Karpas-422 (cell line): ENCODE data around the gene ADGRG1. TPM values are rescaled to one million over a fixed set of nuclear protein-coding genes. Genes with fewer than 3 reads are reported as not detected.

Source experiments
- DNase-seq: peaks from one replicate; pipeline ENCODE4 v3.0.0-alpha.2; 2015
- H2AFZ ChIP-seq: fragments of 200-600 bp; sonication (generic); 2 replicates; pipeline ENCODE4 v1.6.1; 2014; ENCODE audit warnings: antibody characterized with exemption, low read length, mixed read lengths
- H3K27ac ChIP-seq: fragments of 200-600 bp; sonication (generic); 2 replicates; pipeline ENCODE4 v1.5.1; 2014; ENCODE audit warnings: mild to moderate bottlenecking, low read length, moderate library complexity
- H3K27me3 ChIP-seq: fragments of 200-600 bp; sonication (generic); 2 replicates; pipeline ENCODE4 v1.6.1; 2014; ENCODE audit warnings: low read length, mixed read lengths
- H3K36me3 ChIP-seq: fragments of 200-600 bp; sonication (generic); 2 replicates; pipeline ENCODE4 v1.6.1; 2014; ENCODE audit warnings: low read length, mixed read lengths; ENCODE audit not compliant: insufficient read depth
- H3K4me1 ChIP-seq: fragments of 200-600 bp; sonication (generic); 2 replicates; pipeline ENCODE4 v1.6.1; 2014; ENCODE audit warnings: mild to moderate bottlenecking, low read length, mixed read lengths
- H3K4me2 ChIP-seq: fragments of 200-600 bp; sonication (generic); 2 replicates; pipeline ENCODE4 v1.6.1; 2014; ENCODE audit warnings: low read length, low read depth, mild to moderate bottlenecking; ENCODE audit not compliant: poor library complexity, severe bottlenecking
- H3K4me3 ChIP-seq: fragments of 200-600 bp; sonication (generic); 2 replicates; pipeline ENCODE4 v1.5.1; 2014; ENCODE audit warnings: mild to moderate bottlenecking, antibody characterized with exemption, low read length, mixed read lengths
- H3K79me2 ChIP-seq: fragments of 200-600 bp; sonication (generic); 2 replicates; pipeline ENCODE4 v1.6.1; 2014; ENCODE audit warnings: mild to moderate bottlenecking, low read length, mixed read lengths
- H3K9ac ChIP-seq: fragments of 200-600 bp; sonication (generic); 2 replicates; pipeline ENCODE4 v1.6.0; 2014; ENCODE audit warnings: low read length
- H3K9me2 ChIP-seq: fragments of 200-600 bp; sonication (generic), shearing (Covaris generic); replicated peaks from 2 replicates; pipeline ENCODE4 v1.6.0; 2014; ENCODE audit warnings: mild to moderate bottlenecking, low read length, moderate library complexity; ENCODE audit not compliant: insufficient read depth
- H3K9me3 ChIP-seq: fragments of 300-700, 200-600 bp; sonication (generic); 2 replicates; pipeline ENCODE4 v1.6.1; 2014; ENCODE audit warnings: low read length, mixed read lengths
- H4K20me1 ChIP-seq: fragments of 200-600 bp; sonication (generic); 2 replicates; pipeline ENCODE4 v1.6.1; 2014; ENCODE audit warnings: mild to moderate bottlenecking, antibody characterized with exemption, low read length, low read depth; ENCODE audit not compliant: insufficient read depth
- total RNA-seq: library from RNA; depleted of rRNA; stranded (reverse); fragments of >200 nt; shearing (Covaris generic); gene quantifications from 2 replicates; pipeline ENCODE4 v1.2.3, GENCODE V29; 2014; ENCODE audit warnings: low replicate concordance

ADGRG1 gene
- total RNA-seq, 1 experiment from 2014 or later, result not detected

- no peak overlapping the region for H3K4me3 ChIP-seq
- H4K20me1 ChIP-seq, result no peaks in the 10 kb centered on the region; the same call in 1 of the 2 replicates
- H3K27ac ChIP-seq, result no peak overlapping the region
- no peaks in the 10 kb centered on the region for H3K9me2 ChIP-seq
- H3K79me2 ChIP-seq, result no peaks in the 10 kb centered on the region
- H3K9me3 ChIP-seq, result no peaks in the 10 kb centered on the region
- H3K27me3 ChIP-seq, result no peaks in the 10 kb centered on the region
- H3K4me1 ChIP-seq, result no peaks in the 10 kb centered on the region
- H3K4me2 ChIP-seq, result no peak overlapping the region
- H2AFZ ChIP-seq, result no peak overlapping the region
- H3K9ac ChIP-seq, result no peak overlapping the region
- no peak for DNase-seq
- H3K36me3 ChIP-seq, result no peaks in the 10 kb centered on the region
These were observed 5.1 kb downstream of the ADGRG1 start for GRCh38 chr16:57633383-57634064.

GRCh38 chr16:57634171-57634570, 5.7 kb downstream of the ADGRG1 start:
- no peak overlapping the region for H3K27ac ChIP-seq
- H3K9me2 ChIP-seq, result no peaks in the 10 kb centered on the region
- H3K36me3 ChIP-seq, result no peaks in the 10 kb centered on the region
- no peak overlapping the region for H3K4me3 ChIP-seq
- no peaks in the 10 kb centered on the region for H3K27me3 ChIP-seq
- no peak overlapping the region for H2AFZ ChIP-seq
- no peak overlapping the region for H3K4me2 ChIP-seq
- no peak for DNase-seq
- H3K4me1 ChIP-seq, result no peaks in the 10 kb centered on the region
- no peaks in the 10 kb centered on the region for H3K9me3 ChIP-seq
- no peak overlapping the region for H3K9ac ChIP-seq
- H3K79me2 ChIP-seq, result no peaks in the 10 kb centered on the region
- no peaks in the 10 kb centered on the region; the same call in 1 of the 2 replicates for H4K20me1 ChIP-seq

GRCh38 chr16:57635266-57636097, 7.1 kb downstream of the ADGRG1 start:
- no peaks in the 10 kb centered on the region for H3K9me3 ChIP-seq
- no peak overlapping the region for H3K9ac ChIP-seq

GRCh38 chr16:57636184-57636583, 7.8 kb downstream of the ADGRG1 start:
- H3K9me3 ChIP-seq, result no peaks in the 10 kb centered on the region
- no peaks in the 10 kb centered on the region for H3K79me2 ChIP-seq
- H3K9ac ChIP-seq, result no peak overlapping the region
- H3K36me3 ChIP-seq, result no peaks in the 10 kb centered on the region
- no peak overlapping the region for H3K4me2 ChIP-seq
- no peaks in the 10 kb centered on the region for H3K9me2 ChIP-seq
- no peak overlapping the region for H2AFZ ChIP-seq
- H3K4me1 ChIP-seq, result no peaks in the 10 kb centered on the region
- DNase-seq, result no peak
- no peak overlapping the region for H3K27ac ChIP-seq
- no peaks in the 10 kb centered on the region; the same call in 1 of the 2 replicates for H4K20me1 ChIP-seq
- no peaks in the 10 kb centered on the region for H3K27me3 ChIP-seq
- no peak overlapping the region for H3K4me3 ChIP-seq

More at GRCh38 chr16:57635266-57636097, 7.1 kb downstream of the ADGRG1 start:
- H2AFZ ChIP-seq, result no peak overlapping the region
- no peaks in the 10 kb centered on the region for H3K36me3 ChIP-seq
- no peaks in the 10 kb centered on the region for H3K79me2 ChIP-seq
- H3K27ac ChIP-seq, result no peak overlapping the region
- H4K20me1 ChIP-seq, result no peaks in the 10 kb centered on the region; the same call in 1 of the 2 replicates
- no peaks in the 10 kb centered on the region for H3K9me2 ChIP-seq
- no peaks in the 10 kb centered on the region for H3K27me3 ChIP-seq
- H3K4me3 ChIP-seq, result no peak overlapping the region
- H3K4me2 ChIP-seq, result no peak overlapping the region
- no peaks in the 10 kb centered on the region for H3K4me1 ChIP-seq
- no peak for DNase-seq

GRCh38 chr16:57637020-57637419, 8.6 kb downstream of the ADGRG1 start:
- no peak overlapping the region for H3K27ac ChIP-seq
- H3K27me3 ChIP-seq, result no peaks in the 10 kb centered on the region
- H3K9ac ChIP-seq, result no peak overlapping the region
- H4K20me1 ChIP-seq, result no peaks in the 10 kb centered on the region; the same call in 1 of the 2 replicates
- H3K36me3 ChIP-seq, result no peaks in the 10 kb centered on the region
- no peaks in the 10 kb centered on the region for H3K79me2 ChIP-seq
- no peaks in the 10 kb centered on the region for H3K4me1 ChIP-seq
- no peaks in the 10 kb centered on the region for H3K9me2 ChIP-seq
- H2AFZ ChIP-seq, result no peak overlapping the region
- H3K9me3 ChIP-seq, result no peaks in the 10 kb centered on the region
- DNase-seq, result no peak
- no peak overlapping the region for H3K4me3 ChIP-seq
- no peak overlapping the region for H3K4me2 ChIP-seq

- Histone ChIP-seq H3K79me2 (no peaks in the 10 kb centered on the region), H3K27ac (no peak overlapping the region), H3K4me2 (no peak overlapping the region)
These were observed 9.0 kb downstream of the ADGRG1 start for GRCh38 chr16:57637424-57637823.

GRCh38 chr16:57637965-57638364, 9.5 kb downstream of the ADGRG1 start:
- no peaks in the 10 kb centered on the region for H3K79me2 ChIP-seq
- H3K9ac ChIP-seq, result no peak overlapping the region
- no peak overlapping the region for H3K27ac ChIP-seq
- no peak overlapping the region for H2AFZ ChIP-seq
- DNase-seq, result no peak
- no peaks in the 10 kb centered on the region; the same call in 1 of the 2 replicates for H4K20me1 ChIP-seq
- H3K4me2 ChIP-seq, result no peak overlapping the region
- no peaks in the 10 kb centered on the region for H3K36me3 ChIP-seq
- no peaks in the 10 kb centered on the region for H3K4me1 ChIP-seq
- no peaks in the 10 kb centered on the region for H3K9me2 ChIP-seq
- H3K27me3 ChIP-seq, result no peaks in the 10 kb centered on the region
- H3K9me3 ChIP-seq, result no peaks in the 10 kb centered on the region
- H3K4me3 ChIP-seq, result no peak overlapping the region

More at GRCh38 chr16:57637424-57637823, 9.0 kb downstream of the ADGRG1 start:
- no peak for DNase-seq
- Histone ChIP-seq H3K4me3 (no peak overlapping the region), H3K4me1 (no peaks in the 10 kb centered on the region), H3K36me3 (no peaks in the 10 kb centered on the region), H3K9ac (no peak overlapping the region), H3K9me3 (no peaks in the 10 kb centered on the region), H4K20me1 (no peaks in the 10 kb centered on the region; the same call in 1 of the 2 replicates), H3K9me2 (no peaks in the 10 kb centered on the region), H3K27me3 (no peaks in the 10 kb centered on the region), H2AFZ (no peak overlapping the region)

GRCh38 chr16:57638381-57638780, 10.0 kb downstream of the ADGRG1 start:
- H3K27ac ChIP-seq, result no peak overlapping the region
- H3K9ac ChIP-seq, result no peak overlapping the region
- H3K9me3 ChIP-seq, result no peaks in the 10 kb centered on the region
- H4K20me1 ChIP-seq, result no peaks in the 10 kb centered on the region; the same call in 1 of the 2 replicates
- H3K79me2 ChIP-seq, result no peaks in the 10 kb centered on the region
- no peaks in the 10 kb centered on the region for H3K27me3 ChIP-seq
- no peak overlapping the region for H3K4me3 ChIP-seq
- H3K9me2 ChIP-seq, result no peaks in the 10 kb centered on the region
- H3K4me1 ChIP-seq, result no peaks in the 10 kb centered on the region
- no peak overlapping the region for H2AFZ ChIP-seq
- H3K36me3 ChIP-seq, result no peaks in the 10 kb centered on the region
- no peak for DNase-seq
- H3K4me2 ChIP-seq, result no peak overlapping the region
